ENCODE results near the gene FTO. TPM values are rescaled to one million over a fixed set of nuclear protein-coding genes. Genes with fewer than 3 reads are reported as not detected.

Gene FTO
- total RNA-seq, result 92.7 and 113 TPM in 2 replicates

DNA sequence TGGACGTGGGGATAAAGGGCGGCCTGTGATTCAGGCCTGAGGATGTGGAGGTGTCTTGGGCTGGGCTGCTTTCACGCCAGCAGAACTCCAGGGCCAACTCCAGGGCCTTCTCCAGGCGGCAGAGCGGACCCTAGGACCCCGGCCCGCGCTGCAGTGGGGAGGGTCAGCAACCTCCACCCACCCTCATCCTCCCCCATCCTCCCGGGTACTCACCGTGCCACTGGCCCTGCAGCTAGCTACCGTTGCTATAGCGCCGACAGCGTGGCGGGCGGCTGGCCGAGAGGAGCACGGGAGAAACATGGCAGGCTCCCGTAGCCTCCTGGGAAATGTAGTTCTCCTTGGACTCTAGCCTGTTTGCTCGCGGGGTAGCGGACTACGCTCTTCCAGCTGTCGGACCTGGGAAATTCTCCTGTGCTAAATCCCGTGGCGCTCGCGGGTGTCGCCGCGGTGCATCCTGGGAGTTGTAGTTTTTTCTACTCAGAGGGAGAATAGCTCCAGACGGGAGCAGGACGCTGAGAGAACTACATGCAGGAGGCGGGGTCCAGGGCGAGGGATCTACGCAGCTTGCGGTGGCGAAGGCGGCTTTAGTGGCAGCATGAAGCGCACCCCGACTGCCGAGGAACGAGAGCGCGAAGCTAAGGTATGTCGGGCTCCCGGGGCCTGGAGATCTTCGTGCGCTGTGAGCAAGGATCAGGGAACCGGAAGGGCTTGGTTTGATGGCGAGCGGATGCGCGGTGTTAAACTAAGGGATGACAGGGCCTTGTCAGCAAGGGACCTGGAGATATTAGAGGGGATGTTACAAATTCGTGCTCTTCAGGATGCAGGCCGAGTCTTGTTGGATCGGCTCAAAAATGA lies at the start of gene FTO, which contains the start of gene RPGRIP1L:
Gene FTO (plus strand): TSS at position 567 of the 855 bp plus-strand sequence.
Gene RPGRIP1L (minus strand): TSS at position 270 of the 855 bp plus-strand sequence. CDS start 3,136 bp downstream, outside the sequence.

Small RNA genes within 50 kb of the gene (small RNA-seq; reads per million reads assigned to genes)
- gene AC007347.2, result not detected

Other genes starting within 250 kb of the FTO start
- gene AKTIP, start 200.9 kb upstream of the FTO start, total RNA-seq, result 78.5 and 87.2 TPM in 2 replicates
- 10.6 and 11.4 TPM in 2 replicates for gene RPGRIP1L, start 297 bp upstream of the FTO start, total RNA-seq